H1 (cell line): ENCODE measurements around the gene DIAPH1. TPM values are rescaled to one million over a fixed set of nuclear protein-coding genes. Genes with fewer than 3 reads are reported as not detected.

Experiments
- CTCF ChIA-PET: fragments of 300-600 bp; sonication (Branson Sonifier 250); formaldehyde crosslinking; loops from one replicate; lab custom pipeline; 2021; ENCODE audit not compliant: partially characterized antibody; lab: Charles Lee
- POLR2A ChIA-PET: fragments of 300-600 bp; sonication (Branson Sonifier 250); formaldehyde crosslinking; loops from one replicate; lab custom pipeline; 2021; ENCODE audit warnings: inconsistent platforms; ENCODE audit not compliant: partially characterized antibody; lab: Charles Lee
- DNase-seq, 2 experiments: peaks; one replicate each; pipeline versions ENCODE4 v3.0.0 to v3.0.0-alpha.2; 2010 to 2022; ENCODE audit warnings: low spot score in 2 of 2, low read depth in 1 of 2, mixed read lengths in 1 of 2
- FAIRE-seq: peaks from 2 replicates; lab custom pipeline; 2011; peaks lifted over from hg19 to GRCh38; lab: Jason Lieb, UNC
- H2AFZ ChIP-seq: 2 replicates; pipeline ENCODE4 v1.8.1; 2012; ENCODE audit warnings: low read length, inconsistent platforms
- H2AK5ac ChIP-seq: 2 replicates; pipeline ENCODE4 v1.6.1; 2013; ENCODE audit warnings: low read depth, low read length
- H2BK120ac ChIP-seq: replicated peaks from 2 replicates; pipeline ENCODE3; 2013; ENCODE audit warnings: low read depth, low read length, inconsistent platforms
- H2BK12ac ChIP-seq: 2 replicates; pipeline ENCODE4 v1.6.1; 2013; ENCODE audit warnings: low read depth, low read length
- H2BK15ac ChIP-seq: 2 replicates; pipeline ENCODE4 v1.6.1; 2013; ENCODE audit warnings: low read length
- H2BK20ac ChIP-seq: 2 replicates; pipeline ENCODE4 v1.6.1; 2013; ENCODE audit warnings: low read length
- H2BK5ac ChIP-seq: 2 replicates; pipeline ENCODE4 v1.6.1; 2013; ENCODE audit warnings: low read depth, low read length
- H3K14ac ChIP-seq: 2 replicates; pipeline ENCODE4 v1.6.1; 2013; ENCODE audit warnings: inconsistent platforms; ENCODE audit not compliant: insufficient read length
- H3K18ac ChIP-seq: 2 replicates; pipeline ENCODE4 v1.6.1; 2013; ENCODE audit warnings: low read length; ENCODE audit errors: extremely low read depth
- H3K23ac ChIP-seq: 2 replicates; pipeline ENCODE4 v1.6.1; 2013; ENCODE audit warnings: inconsistent platforms; ENCODE audit not compliant: insufficient read length
- H3K23me2 ChIP-seq: 2 replicates; pipeline ENCODE4 v1.6.1; 2013; ENCODE audit warnings: low read depth, low read length
- H3K27ac ChIP-seq: 2 replicates; pipeline ENCODE4 v1.6.1; 2011; ENCODE audit warnings: low read depth, low read length, inconsistent platforms
- H3K27me3 ChIP-seq, 4 experiments: replicated peaks in 1 of 4; 1 replicate in 1 of 4; 2 replicates in 3 of 4; pipeline versions ENCODE4 v1.6.1 to v1.8.1; 2011 to 2013; ENCODE audit warnings: low read length in 3 of 4, mild to moderate bottlenecking in 3 of 4, inconsistent platforms in 2 of 4, mixed read lengths in 2 of 4, moderate library complexity in 1 of 4; ENCODE audit not compliant: control insufficient read depth in 3 of 4, insufficient read depth in 3 of 4; ENCODE audit errors: extremely low read depth in 1 of 4
- H3K36me3 ChIP-seq, 4 experiments: 2 replicates each; pipeline versions ENCODE4 v1.6.1 to v1.8.1; 2011 to 2013; ENCODE audit warnings: mild to moderate bottlenecking in 4 of 4, low read length in 3 of 4, moderate library complexity in 2 of 4, control low read depth in 1 of 4, inconsistent platforms in 1 of 4; ENCODE audit not compliant: insufficient read depth in 4 of 4, control insufficient read depth in 2 of 4
- H3K4ac ChIP-seq: replicated peaks from 2 replicates; pipeline ENCODE3; 2013; ENCODE audit warnings: low read length, low read depth, mixed read lengths, inconsistent platforms; ENCODE audit not compliant: insufficient read length
- H3K4me1 ChIP-seq, 4 experiments: replicated peaks in 1 of 4; 1 replicate in 1 of 4; 2 replicates in 3 of 4; pipeline versions ENCODE4 v1.6.1 to v1.8.1; 2011 to 2013; ENCODE audit warnings: low read length in 3 of 4, inconsistent platforms in 2 of 4, mixed read lengths in 1 of 4; ENCODE audit not compliant: insufficient read depth in 4 of 4, control insufficient read depth in 3 of 4
- H3K4me2 ChIP-seq, 2 experiments: 2 replicates each; pipeline versions ENCODE4 v1.6.1 to v1.8.1; 2011 to 2013; ENCODE audit warnings: low read depth in 2 of 2, low read length in 2 of 2, control low read depth in 1 of 2, inconsistent platforms in 1 of 2, mild to moderate bottlenecking in 1 of 2; ENCODE audit not compliant: insufficient read depth in 1 of 2
- H3K4me3 ChIP-seq, 4 experiments: fragments of 200-600, 300-600 bp in 1 of 4; sonication (generic), shearing (Covaris generic), sonication (Bioruptor Twin) in 1 of 4; 2 replicates each; pipeline versions ENCODE4 v1.5.1 to v1.8.1; 2011 to 2016; ENCODE audit warnings: low read length in 4 of 4, low read depth in 3 of 4, control low read depth in 2 of 4, inconsistent platforms in 2 of 4, mild to moderate bottlenecking in 2 of 4, mixed read lengths in 1 of 4, moderate library complexity in 1 of 4; ENCODE audit not compliant: insufficient read depth in 2 of 4; ENCODE audit errors: extremely low read depth in 1 of 4
- H3K56ac ChIP-seq: replicated peaks from 2 replicates; pipeline ENCODE3; 2013; ENCODE audit warnings: low read depth, mild to moderate bottlenecking, mixed read lengths, low read length, inconsistent platforms; ENCODE audit not compliant: insufficient read length
- H3K79me1 ChIP-seq: 2 replicates; pipeline ENCODE4 v1.6.1; 2013; ENCODE audit warnings: low read depth, low read length, control low read depth
- H3K79me2 ChIP-seq, 2 experiments: 2 replicates each; pipeline versions ENCODE4 v1.6.1 to v1.8.1; 2012 to 2013; ENCODE audit warnings: low read length in 2 of 2, mild to moderate bottlenecking in 2 of 2, inconsistent platforms in 1 of 2; ENCODE audit not compliant: insufficient read depth in 2 of 2, control insufficient read depth in 1 of 2
- H3K9ac ChIP-seq, 4 experiments: replicated peaks in 1 of 4; 1 replicate in 1 of 4; 2 replicates in 3 of 4; pipeline versions ENCODE4 v1.6.1 to v1.8.1; 2011 to 2013; ENCODE audit warnings: low read depth in 3 of 4, low read length in 3 of 4, control low read depth in 2 of 4, mild to moderate bottlenecking in 2 of 4, moderate library complexity in 2 of 4, inconsistent platforms in 1 of 4; ENCODE audit errors: extremely low read depth in 1 of 4
- H3K9me3 ChIP-seq, 2 experiments: 2 replicates each; pipeline versions ENCODE4 v1.6.1 to v1.8.1; 2012 to 2013; ENCODE audit warnings: mild to moderate bottlenecking in 2 of 2, moderate library complexity in 2 of 2, control low read depth in 1 of 2, inconsistent platforms in 1 of 2, low read depth in 1 of 2, low read length in 1 of 2, mixed read lengths in 1 of 2; ENCODE audit not compliant: insufficient read depth in 2 of 2
- H4K20me1 ChIP-seq, 2 experiments: replicated peaks in 1 of 2; 2 replicates each; pipeline versions ENCODE3 to v1.8.1; 2011 to 2013; ENCODE audit warnings: inconsistent platforms in 2 of 2, low read length in 2 of 2, mild to moderate bottlenecking in 1 of 2; ENCODE audit not compliant: insufficient read depth in 2 of 2, control insufficient read depth in 1 of 2
- H4K5ac ChIP-seq: 2 replicates; pipeline ENCODE4 v1.6.1; 2013; ENCODE audit warnings: low read length, low read depth, mixed read lengths, inconsistent platforms; ENCODE audit not compliant: insufficient read length
- H4K8ac ChIP-seq: 2 replicates; pipeline ENCODE4 v1.8.0; 2013; ENCODE audit warnings: mild to moderate bottlenecking, moderate library complexity, low read length, inconsistent platforms; ENCODE audit not compliant: insufficient read depth; ENCODE audit errors: extremely low read depth
- H4K91ac ChIP-seq: replicated peaks from 2 replicates; pipeline ENCODE3; 2013; ENCODE audit warnings: low read length, mixed read lengths, inconsistent platforms; ENCODE audit not compliant: insufficient read length
- CBX8 ChIP-seq: fragments of 300-800, 300-1000 bp; sonication (generic); IDR thresholded peaks from 2 replicates; pipeline ENCODE4 v1.7.1; 2016; ENCODE audit warnings: low read depth, low read length, borderline replicate concordance
- CREB1 ChIP-seq: IDR thresholded peaks from 2 replicates; pipeline ENCODE4 v1.6.1; 2012; ENCODE audit warnings: inconsistent platforms
- FOSL1 ChIP-seq: IDR thresholded peaks from 2 replicates; pipeline ENCODE4 v1.6.1; 2011; ENCODE audit warnings: mild to moderate bottlenecking, low read depth, low read length, moderate library complexity; ENCODE audit not compliant: insufficient read depth
- JUN ChIP-seq: IDR thresholded peaks from 2 replicates; pipeline ENCODE4 v1.6.1; 2011; ENCODE audit warnings: low read depth, mild to moderate bottlenecking, improper control_type of control experiment, low read length
- KDM4A ChIP-seq: IDR thresholded peaks from one replicate; pipeline ENCODE4 v1.7.1; 2012; ENCODE audit warnings: low read depth, mild to moderate bottlenecking, moderate library complexity, low read length, inconsistent platforms; ENCODE audit not compliant: severe bottlenecking
- NRF1 ChIP-seq: IDR thresholded peaks from 2 replicates; pipeline ENCODE4 v1.6.1; 2011; ENCODE audit warnings: mild to moderate bottlenecking, low read depth, low read length, improper control_type of control experiment
- PHF8 ChIP-seq: fragments of 200-600 bp; sonication (generic); conservative IDR thresholded peaks from 2 replicates; pipeline ENCODE4 v1.7.1; 2012; ENCODE audit warnings: low read depth, mild to moderate bottlenecking, inconsistent platforms, low read length, moderate library complexity
- POLR2A ChIP-seq, 2 experiments: IDR thresholded peaks; 1 replicate in 1 of 2; 2 replicates in 1 of 2; pipeline ENCODE4 v1.6.1; 2011; ENCODE audit warnings: low read depth in 2 of 2, low read length in 2 of 2, mild to moderate bottlenecking in 2 of 2; ENCODE audit errors: control extremely low read depth in 1 of 2
- SIN3A ChIP-seq, 2 experiments: IDR thresholded peaks in 1 of 2; conservative IDR thresholded peaks in 1 of 2; 2 replicates each; pipeline ENCODE4 v1.6.1; 2011 to 2012; ENCODE audit warnings: low read length in 2 of 2, improper control_type of control experiment in 1 of 2, low read depth in 1 of 2, mild to moderate bottlenecking in 1 of 2
- SIX5 ChIP-seq: IDR thresholded peaks from 2 replicates; pipeline ENCODE4 v1.6.1; 2011; ENCODE audit warnings: mild to moderate bottlenecking, low read depth, low read length
- ZNF274 ChIP-seq: IDR thresholded peaks from 2 replicates; pipeline ENCODE4 v1.7.0; 2012; ENCODE audit warnings: low read length, borderline replicate concordance; ENCODE audit errors: extremely low read depth
- WGBS, 2 experiments: shearing (Covaris generic) in 1 of 2; methylation state at CpG; one replicate each; pipeline versions ENCODE4 v1.1.6 to v1.1.7; 2013 to 2015; ENCODE audit warnings: low lambda C conversion rate in 2 of 2, mixed read lengths in 2 of 2, inconsistent platforms in 1 of 2, low coverage in 1 of 2, missing lambda C conversion rate in 1 of 2; ENCODE audit not compliant: insufficient replicate concordance in 2 of 2, insufficient coverage in 1 of 2, insufficient read length in 1 of 2; ENCODE audit errors: extremely low coverage in 1 of 2, missing lambda C conversion rate in 1 of 2; 5-methylcytosine and 5-hydroxymethylcytosine counted together
- polyA plus RNA-seq, 7 experiments: library from polyadenylated mRNA; depleted of rRNA in 3 of 7; stranded (reverse) in 5 of 7; unstranded in 2 of 7; fragments of >200 nt in 5 of 7; fragments of 200-250 nt in 2 of 7; gene quantifications; 1 replicate in 5 of 7; 2 replicates in 1 of 7; 4 replicates in 1 of 7; pipeline versions ENCODE4 v1.2.1 to v1.2.3, GENCODE V29; 2011 to 2013; ENCODE audit warnings: missing spikeins in 2 of 7, mixed read lengths in 2 of 7
- total RNA-seq: library from RNA; stranded (reverse); fragmentation: NEBNext Ultra II Directional; extraction: Animal tissue kit (Norgen Biotek cat#: 25700); gene quantifications from 2 replicates; pipeline ENCODE4 v1.2.1, GENCODE V29; 2021

DIAPH1 gene
- total and polyA plus RNA-seq, 2 of the 8 experiments (the other 6 are each of a cell fraction or from before 2014, with no cell fraction given), result 61.2 to 114 TPM

GRCh38 chr5:141650851-141651727 lies 32.3 kb upstream of the DIAPH1 start, which contains the start of gene FCHSD1:
TSS of gene FCHSD1 (minus strand) at chr5:141651418. CDS start at chr5:141651368, 50 bp downstream.
- H2BK5ac ChIP-seq, result 0 out of 2 replicates have a peak within 1 kb of the TSS, but pooled peaks have one; percentile 22
- 5% methylated on average over 16 of the region's 50 CpGs; no CpG with 5 or more reads in 1 of the 2 experiments for WGBS, 2 experiments
- H3K23me2 ChIP-seq, result peaks cover 3% of the 10 kb centered on the region; the same call in 1 of the 2 replicates
- H4K20me1 ChIP-seq, result peaks cover 2 to 3% of the 10 kb centered on the region in 2 experiments
- H3K27ac ChIP-seq, result no peak within 1 kb of the TSS
- no peak within 1 kb of the TSS for H3K56ac ChIP-seq
- peak within 1 kb of the TSS; percentile 8 to 61 (median 24); a peak in 5 of 7 replicates for H3K9ac ChIP-seq
- peaks cover 0 to 16% (median 8%) of the 10 kb centered on the region in 4 experiments; a peak in 4 of 8 replicates for H3K36me3 ChIP-seq
- H3K4me3 ChIP-seq, result peak within 1 kb of the TSS; percentile 43 to 83 (median 67)
- H4K8ac ChIP-seq, result no peak within 1 kb of the TSS
- no peak within 1 kb of the TSS for H3K14ac ChIP-seq
- H2BK12ac ChIP-seq, result peak within 1 kb of the TSS; percentile 56; the same call in 1 of the 2 replicates
- H2BK15ac ChIP-seq, result no peak within 1 kb of the TSS
- H2BK120ac ChIP-seq, result no peak within 1 kb of the TSS
- peak within 1 kb of the TSS; percentile 90 to 97 for H3K4me2 ChIP-seq
- H4K5ac ChIP-seq, result no peak within 1 kb of the TSS
- H2AFZ ChIP-seq, result peak within 1 kb of the TSS; percentile 72; the same call in 1 of the 2 replicates
- no peak for FAIRE-seq
- peaks cover 2 to 8% (median 6%) of the 10 kb centered on the region in 4 experiments; a peak in 6 of 7 replicates for H3K4me1 ChIP-seq
- no peaks in the 10 kb centered on the region for H3K9me3 ChIP-seq
- H3K79me1 ChIP-seq, result peaks cover 3% of the 10 kb centered on the region; the same call in 1 of the 2 replicates
- H2BK20ac ChIP-seq, result no peak within 1 kb of the TSS
- H3K79me2 ChIP-seq, result no peaks in the 10 kb centered on the region
- ChIA-PET CTCF (interaction anchor here (0.7 to 1.8 kb wide), 14 partner anchors 8 to 361 kb away, joined by 3 to 7 read pairs (median 4); partner anchors contain the start of genes DIAPH1, GNPDA1, HDAC3 and RELL2), POLR2A (interaction anchor here (0.6 to 7.3 kb wide), 17 partner anchors 9 to 227 kb away, joined by 3 to 96 read pairs (median 4); partner anchors contain the start of genes ARAP3, DIAPH1, HDAC3 and PCDH1)
- H2AK5ac ChIP-seq, result no peak within 1 kb of the TSS
- no peaks in the 10 kb centered on the region; a peak in 1 of 7 replicates for H3K27me3 ChIP-seq
- peak within 1 kb of the TSS; percentile 2 for H3K4ac ChIP-seq
- H3K18ac ChIP-seq, result no peak within 1 kb of the TSS
- H3K23ac ChIP-seq, result no peak within 1 kb of the TSS
- H4K91ac ChIP-seq, result peak within 1 kb of the TSS; percentile 17
- DNase-seq, result peak; percentile 66 to 95
- TF ChIP-seq POLR2A (IDR thresholded peaks at IDR 0.05; ENCODE audit: control extremely low read depth in 1 of 2, low read depth in 2 of 2, low read length in 2 of 2) (peak in 1 of 2 experiments; percentile 27; a peak in 1 of 3 replicates), NRF1 (no peak), SIX5 (no peak), ZNF274 (no peak), FOSL1 (no peak), PHF8 (peak; percentile 61), CREB1 (peak; percentile 75), JUN (no peak), CBX8 (no peak), KDM4A (peak; percentile 82), SIN3A (conservative IDR thresholded peaks at IDR 0.05 in 1 of 2, IDR thresholded peaks at IDR 0.05 in 1 of 2; ENCODE audit: low read depth in 1 of 2, low read length in 2 of 2) (no peak; a peak in 1 of 4 replicates)
